CD14-positive monocyte (primary cell): ENCODE measurements around the gene NR3C1. TPM values are rescaled to one million over a fixed set of nuclear protein-coding genes. Genes with fewer than 3 reads are reported as not detected.

Experiments
- DNase-seq, 3 donors: peaks; one replicate each; pipeline ENCODE4 v3.0.0-alpha.2; 2011 to 2022
- H2AFZ ChIP-seq: 2 replicates; pipeline ENCODE4 v1.6.0; 2012; ENCODE audit warnings: mild to moderate bottlenecking, low read depth, low read length, inconsistent platforms; ENCODE audit not compliant: insufficient read depth, poor library complexity, severe bottlenecking
- H3K27ac ChIP-seq, 2 donors: 1 replicate in 1 of 2; 2 replicates in 1 of 2; pipeline ENCODE4 v1.5.1; 2012 to 2013; ENCODE audit warnings: low read length in 2 of 2, control low read depth in 1 of 2, inconsistent platforms in 1 of 2, low read depth in 1 of 2, mild to moderate bottlenecking in 1 of 2
- H3K27me3 ChIP-seq, 2 donors: one replicate each; pipeline versions ENCODE4 v1.6.0 to v1.6.1; 2011 to 2013; ENCODE audit warnings: low read length in 2 of 2; ENCODE audit not compliant: control insufficient read depth in 2 of 2, insufficient read depth in 2 of 2
- H3K36me3 ChIP-seq, 2 donors: replicated peaks in 1 of 2; 1 replicate in 1 of 2; 2 replicates in 1 of 2; pipeline versions ENCODE4 v1.5.1 to v1.6.1; 2012 to 2013; ENCODE audit warnings: low read length in 2 of 2, control low read depth in 1 of 2, inconsistent platforms in 1 of 2, mild to moderate bottlenecking in 1 of 2; ENCODE audit not compliant: insufficient read depth in 2 of 2, control insufficient read depth in 1 of 2
- H3K4me1 ChIP-seq, 2 donors: 1 replicate in 1 of 2; 2 replicates in 1 of 2; pipeline versions ENCODE4 v1.5.1 to v1.6.1; 2012 to 2013; ENCODE audit warnings: low read length in 2 of 2, control low read depth in 1 of 2, inconsistent platforms in 1 of 2, mild to moderate bottlenecking in 1 of 2, moderate library complexity in 1 of 2; ENCODE audit not compliant: insufficient read depth in 2 of 2, control insufficient read depth in 1 of 2
- H3K4me2 ChIP-seq: replicated peaks from 2 replicates; pipeline ENCODE3; 2012; ENCODE audit warnings: low read length, moderate library complexity, mild to moderate bottlenecking; ENCODE audit not compliant: poor library complexity, severe bottlenecking; ENCODE audit errors: extremely low read depth
- H3K4me3 ChIP-seq, 3 experiments: fragments of 200-600 bp in 1 of 3; sonication (generic) in 1 of 3; replicated peaks in 1 of 3; 1 replicate in 2 of 3; 2 replicates in 1 of 3; pipeline ENCODE4 v1.5.1; 2011 to 2013; ENCODE audit warnings: low read length in 3 of 3, mild to moderate bottlenecking in 3 of 3, control low read depth in 2 of 3, low read depth in 2 of 3, inconsistent platforms in 1 of 3, moderate library complexity in 1 of 3
- H3K79me2 ChIP-seq: 2 replicates; pipeline ENCODE4 v1.6.0; 2012; ENCODE audit warnings: mild to moderate bottlenecking, control low read depth, inconsistent platforms, low read length, moderate library complexity; ENCODE audit not compliant: insufficient read depth
- H3K9ac ChIP-seq: 2 replicates; pipeline ENCODE4 v1.6.0; 2017; ENCODE audit warnings: low read length, mild to moderate bottlenecking; ENCODE audit not compliant: insufficient read depth, poor library complexity, severe bottlenecking
- H3K9me3 ChIP-seq, 2 donors: replicated peaks in 1 of 2; 1 replicate in 1 of 2; 2 replicates in 1 of 2; pipeline versions ENCODE4 v1.5.1 to v1.6.1; 2012 to 2013; ENCODE audit warnings: low read length in 2 of 2, control low read depth in 1 of 2; ENCODE audit not compliant: control insufficient read depth in 1 of 2, insufficient read depth in 1 of 2
- H4K20me1 ChIP-seq: 2 replicates; pipeline ENCODE4 v1.6.0; 2012; ENCODE audit warnings: mild to moderate bottlenecking, low read length, control low read depth, moderate library complexity; ENCODE audit not compliant: insufficient read depth
- H3K27ac Mint-ChIP-seq, 7 donors: one replicate each; pipeline ENCODE4 v1.8.0; 2020; ENCODE audit warnings: mild to moderate bottlenecking in 7 of 7, mixed read lengths in 7 of 7, moderate library complexity in 6 of 7, inconsistent platforms in 2 of 7
- H3K27me3 Mint-ChIP-seq, 3 donors: one replicate each; pipeline ENCODE4 v1.8.0; 2021 to 2022; ENCODE audit warnings: low read depth in 3 of 3, mild to moderate bottlenecking in 3 of 3, mixed read lengths in 3 of 3, moderate library complexity in 3 of 3, inconsistent platforms in 1 of 3
- H3K36me3 Mint-ChIP-seq, 2 donors: one replicate each; pipeline ENCODE4 v1.8.0; 2020; ENCODE audit warnings: mixed read lengths in 2 of 2, inconsistent platforms in 1 of 2, mild to moderate bottlenecking in 1 of 2
- H3K4me1 Mint-ChIP-seq: one replicate; pipeline ENCODE4 v1.8.0; 2020; ENCODE audit warnings: mild to moderate bottlenecking, mixed read lengths
- H3K4me3 Mint-ChIP-seq, 2 donors: one replicate each; pipeline ENCODE4 v1.8.0; 2020; ENCODE audit warnings: mild to moderate bottlenecking in 2 of 2, mixed read lengths in 2 of 2, moderate library complexity in 1 of 2
- H3K9me3 Mint-ChIP-seq, 7 donors: one replicate each; pipeline ENCODE4 v1.8.0; 2020 to 2022; ENCODE audit warnings: mixed read lengths in 7 of 7, mild to moderate bottlenecking in 6 of 7, moderate library complexity in 6 of 7, inconsistent platforms in 2 of 7
- WGBS: methylation state at CpG from one replicate; pipeline ENCODE4 v1.1.5; 2013; ENCODE audit warnings: missing lambda C conversion rate; ENCODE audit not compliant: insufficient coverage; 5-methylcytosine and 5-hydroxymethylcytosine counted together
- intact Hi-C, 2 donors: fragments of 100-400 bp; cut with micrococcal nuclease; formaldehyde crosslinking; loops; one replicate each; pipeline versions ENCODE4 v1.15.0 to v1.15.1; 2023
- polyA plus RNA-seq, 3 donors: library from polyadenylated mRNA; depleted of rRNA in 1 of 3; unstranded in 2 of 3; stranded (reverse) in 1 of 3; fragments of 300-500 nt in 2 of 3; fragments of >200 nt in 1 of 3; fragmentation: Illumina TruSeq in 2 of 3; gene quantifications; 1 replicate in 2 of 3; 2 replicates in 1 of 3; pipeline ENCODE4 v1.2.3, GENCODE V29; 2012 to 2021
- TF ChIP-seq, protein P1 (sequence below): fragments of 200-600 bp; IDR thresholded peaks from one replicate; pipeline ENCODE4 v1.8.0; 2022; ENCODE audit warnings: antibody characterized with exemption, mild to moderate bottlenecking

NR3C1 gene
- polyA plus RNA-seq, 3 donors = 25.4 to 82.8 (median 75.1) TPM

DNA sequence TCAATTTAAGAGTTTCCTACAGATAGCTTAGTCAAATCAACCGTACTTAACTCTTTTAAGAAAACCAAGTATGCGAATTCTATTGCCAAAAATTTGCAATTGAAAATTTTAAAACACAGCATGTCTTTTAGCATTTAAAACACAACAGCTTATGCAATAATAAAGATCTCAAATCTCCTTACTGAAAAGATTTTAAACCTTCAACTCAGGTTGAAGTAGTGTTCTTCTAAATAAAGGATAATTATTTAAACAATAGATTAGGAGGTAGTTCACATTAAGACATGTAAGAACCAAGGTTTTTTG, 5.5 kb downstream of the NR3C1 start:
- Mint-ChIP-seq H3K9me3 (no peaks in the 10 kb centered on the region), H3K27ac (no peak overlapping the region), H3K36me3 (peaks cover 25 to 29% of the 10 kb centered on the region in 2 donors), H3K4me1 (peaks cover 76% of the 10 kb centered on the region), H3K27me3 (no peaks in the 10 kb centered on the region), H3K4me3 (peak overlapping the region in 1 of 2 donors; percentile 43)
- Histone ChIP-seq H3K79me2 (peaks cover 100% of the 10 kb centered on the region), H3K36me3 (peaks cover 13 to 25% of the 10 kb centered on the region in 2 donors), H3K9me3 (no peaks in the 10 kb centered on the region), H3K27me3 (no peaks in the 10 kb centered on the region), H4K20me1 (peaks cover 100% of the 10 kb centered on the region), H3K27ac (peak overlapping the region in 1 of 2 donors; percentile 3), H3K4me1 (peaks cover 45 to 93% of the 10 kb centered on the region in 2 donors), H2AFZ (no peak overlapping the region), H3K9ac (no peak overlapping the region), H3K4me3 (peak overlapping the region in 2 of 3 experiments; percentile 63 to 98), H3K4me2 (peak overlapping the region; percentile 98)
- no peak for DNase-seq
- TF ChIP-seq, protein P1, sequence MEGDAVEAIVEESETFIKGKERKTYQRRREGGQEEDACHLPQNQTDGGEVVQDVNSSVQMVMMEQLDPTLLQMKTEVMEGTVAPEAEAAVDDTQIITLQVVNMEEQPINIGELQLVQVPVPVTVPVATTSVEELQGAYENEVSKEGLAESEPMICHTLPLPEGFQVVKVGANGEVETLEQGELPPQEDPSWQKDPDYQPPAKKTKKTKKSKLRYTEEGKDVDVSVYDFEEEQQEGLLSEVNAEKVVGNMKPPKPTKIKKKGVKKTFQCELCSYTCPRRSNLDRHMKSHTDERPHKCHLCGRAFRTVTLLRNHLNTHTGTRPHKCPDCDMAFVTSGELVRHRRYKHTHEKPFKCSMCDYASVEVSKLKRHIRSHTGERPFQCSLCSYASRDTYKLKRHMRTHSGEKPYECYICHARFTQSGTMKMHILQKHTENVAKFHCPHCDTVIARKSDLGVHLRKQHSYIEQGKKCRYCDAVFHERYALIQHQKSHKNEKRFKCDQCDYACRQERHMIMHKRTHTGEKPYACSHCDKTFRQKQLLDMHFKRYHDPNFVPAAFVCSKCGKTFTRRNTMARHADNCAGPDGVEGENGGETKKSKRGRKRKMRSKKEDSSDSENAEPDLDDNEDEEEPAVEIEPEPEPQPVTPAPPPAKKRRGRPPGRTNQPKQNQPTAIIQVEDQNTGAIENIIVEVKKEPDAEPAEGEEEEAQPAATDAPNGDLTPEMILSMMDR = no peak
- WGBS = no CpG with 5 or more reads among the region's 2 CpGs
- intact Hi-C loops = no loop called here

DNA sequence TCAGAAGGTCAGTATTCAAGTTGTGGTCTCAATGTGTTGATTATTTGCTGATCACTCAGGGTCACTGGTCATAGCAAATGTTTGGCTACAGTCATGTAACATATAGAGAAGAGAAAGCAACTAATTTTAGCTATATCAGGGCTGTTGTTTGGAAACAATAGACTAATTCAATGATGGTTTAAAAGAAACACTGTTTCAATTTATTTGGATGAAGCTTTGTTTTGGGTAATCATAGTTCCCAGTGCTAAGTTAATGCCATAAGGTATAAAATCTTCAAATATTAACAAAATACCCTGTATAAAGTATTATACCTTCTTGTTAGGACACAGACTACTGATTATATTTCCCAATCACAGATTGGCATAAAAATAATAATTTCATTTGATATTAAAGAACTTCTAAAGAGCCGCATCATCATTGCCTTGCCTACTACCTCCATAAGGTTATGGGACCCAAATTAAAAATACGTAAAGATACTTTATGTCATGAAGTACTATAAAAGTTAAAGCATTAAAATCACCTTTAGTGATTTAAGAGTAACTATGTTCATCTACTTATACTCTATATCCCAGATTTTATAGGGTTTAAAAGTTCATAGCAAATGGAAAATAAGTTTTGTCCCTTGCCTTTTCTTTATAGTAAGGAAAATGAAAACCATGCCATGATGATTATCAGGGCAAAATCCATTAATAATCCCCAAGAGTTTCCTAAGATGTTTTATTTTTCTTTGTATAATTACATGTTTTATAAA, 6.0 kb downstream of the NR3C1 start:
- peaks cover 100% of the 10 kb centered on the region for H3K79me2 ChIP-seq
- Mint-ChIP-seq H3K4me1 (peaks cover 77% of the 10 kb centered on the region), H3K27ac (peak overlapping the region in 1 of 7 donors; percentile 37), H3K36me3 (peaks cover 26 to 29% of the 10 kb centered on the region in 2 donors), H3K27me3 (no peaks in the 10 kb centered on the region), H3K9me3 (no peaks in the 10 kb centered on the region), H3K4me3 (peak overlapping the region; percentile 42 to 43)
- no peak for DNase-seq
- H4K20me1 ChIP-seq = peaks cover 100% of the 10 kb centered on the region
- no CpG with 5 or more reads among the region's 2 CpGs for WGBS
- H3K4me3 ChIP-seq = peak overlapping the region in 2 of 3 experiments; percentile 63 to 98
- no peak overlapping the region for H2AFZ ChIP-seq
- H3K4me1 ChIP-seq = peaks cover 45 to 93% of the 10 kb centered on the region in 2 donors
- TF ChIP-seq, protein P1 = no peak
- peak overlapping the region in 1 of 2 donors; percentile 3 for H3K27ac ChIP-seq
- intact Hi-C loops = no loop called here
- no peaks in the 10 kb centered on the region for H3K9me3 ChIP-seq
- H3K36me3 ChIP-seq = peaks cover 13 to 25% of the 10 kb centered on the region in 2 donors
- H3K27me3 ChIP-seq = no peaks in the 10 kb centered on the region
- no peak overlapping the region for H3K9ac ChIP-seq
- peak overlapping the region; percentile 98 for H3K4me2 ChIP-seq
